ENCODE measurements around the gene ADAMTSL5.
"Not testable (repeated sequence)": the region's sequence is repeated elsewhere in the genome, so short reads cannot be mapped to it uniquely, and the experiment has no call there.

The ADAMTSL5 gene

DNA sequence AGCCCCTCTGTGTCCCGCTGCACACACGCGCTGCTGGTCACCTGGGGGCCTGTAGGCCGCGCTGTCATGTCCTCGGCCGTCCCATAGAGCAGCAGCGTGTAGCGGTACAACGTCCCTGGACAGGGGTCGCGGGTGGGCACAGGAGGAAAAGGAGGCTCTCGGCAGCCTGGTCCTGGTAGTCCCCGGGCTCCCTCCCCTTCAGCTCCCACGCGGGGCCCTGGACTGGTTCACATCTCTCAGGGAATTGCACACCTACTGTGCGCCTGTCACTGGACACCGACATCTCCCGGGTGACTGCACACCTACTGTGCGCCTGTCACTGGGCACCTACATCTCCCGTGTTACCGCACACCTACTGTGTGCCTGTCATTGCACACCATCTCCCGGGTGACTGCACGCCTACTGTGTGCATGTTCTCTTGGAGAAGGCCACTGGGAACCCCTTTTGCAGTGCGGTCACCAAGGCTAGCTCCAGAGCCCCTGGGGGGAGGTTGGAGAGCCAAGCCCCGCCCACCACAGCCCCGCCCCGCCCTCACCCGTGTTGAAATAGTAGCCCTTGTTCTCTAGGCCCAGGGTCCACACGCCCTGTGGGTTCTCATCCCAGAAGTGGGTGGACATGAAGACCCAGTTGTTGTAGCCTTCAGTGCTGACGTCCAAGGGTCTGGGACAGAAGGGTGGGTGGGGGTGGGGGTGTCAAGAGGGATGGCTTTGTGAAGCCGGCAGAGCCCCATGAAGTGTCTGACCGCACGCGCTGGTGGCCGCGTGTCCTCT lies 30.3 kb downstream of the ADAMTSL5 start:
- ChIA-PET CTCF (no interaction called here), POLR2A (ENCODE audit: low non-redundant PET) (no interaction called here)
- DNase-seq (ENCODE audit: low spot score), result no peak
- H3K27ac ChIP-seq, result no peak overlapping the region
- TF ChIP-seq, protein P1, sequence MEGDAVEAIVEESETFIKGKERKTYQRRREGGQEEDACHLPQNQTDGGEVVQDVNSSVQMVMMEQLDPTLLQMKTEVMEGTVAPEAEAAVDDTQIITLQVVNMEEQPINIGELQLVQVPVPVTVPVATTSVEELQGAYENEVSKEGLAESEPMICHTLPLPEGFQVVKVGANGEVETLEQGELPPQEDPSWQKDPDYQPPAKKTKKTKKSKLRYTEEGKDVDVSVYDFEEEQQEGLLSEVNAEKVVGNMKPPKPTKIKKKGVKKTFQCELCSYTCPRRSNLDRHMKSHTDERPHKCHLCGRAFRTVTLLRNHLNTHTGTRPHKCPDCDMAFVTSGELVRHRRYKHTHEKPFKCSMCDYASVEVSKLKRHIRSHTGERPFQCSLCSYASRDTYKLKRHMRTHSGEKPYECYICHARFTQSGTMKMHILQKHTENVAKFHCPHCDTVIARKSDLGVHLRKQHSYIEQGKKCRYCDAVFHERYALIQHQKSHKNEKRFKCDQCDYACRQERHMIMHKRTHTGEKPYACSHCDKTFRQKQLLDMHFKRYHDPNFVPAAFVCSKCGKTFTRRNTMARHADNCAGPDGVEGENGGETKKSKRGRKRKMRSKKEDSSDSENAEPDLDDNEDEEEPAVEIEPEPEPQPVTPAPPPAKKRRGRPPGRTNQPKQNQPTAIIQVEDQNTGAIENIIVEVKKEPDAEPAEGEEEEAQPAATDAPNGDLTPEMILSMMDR (conservative IDR thresholded peaks at IDR 0.05; ENCODE audit: low read depth), result no peak

DNA sequence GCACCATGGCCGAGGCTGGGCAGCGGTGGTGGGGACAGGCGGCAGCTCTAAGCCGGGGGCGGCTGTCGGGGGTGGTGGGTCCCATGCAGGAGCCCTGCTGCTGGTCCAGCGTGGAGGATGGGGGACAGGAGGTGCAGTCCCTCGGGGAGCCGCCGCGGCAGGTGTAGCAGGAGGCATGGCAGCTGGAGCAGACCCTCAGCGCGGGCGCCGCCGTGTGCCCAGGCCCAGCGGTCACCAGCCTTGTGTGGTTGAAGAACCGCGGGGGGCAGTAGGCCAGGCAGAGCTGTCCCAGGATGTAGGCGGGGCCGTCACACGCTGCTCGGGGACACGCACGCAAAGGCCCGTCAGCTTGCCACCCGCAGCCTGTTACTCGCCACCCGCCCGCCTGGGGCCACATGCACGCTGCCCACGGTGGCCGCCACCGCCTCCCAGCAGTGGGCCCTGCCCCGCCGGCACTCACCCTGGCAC lies 30.9 kb downstream of the ADAMTSL5 start:
- CTCF ChIA-PET, result no interaction called here
- DNase-seq (ENCODE audit: low spot score), result no peak
- TF ChIP-seq, protein P1 (conservative IDR thresholded peaks at IDR 0.05; ENCODE audit: low read depth), result no peak

DNA sequence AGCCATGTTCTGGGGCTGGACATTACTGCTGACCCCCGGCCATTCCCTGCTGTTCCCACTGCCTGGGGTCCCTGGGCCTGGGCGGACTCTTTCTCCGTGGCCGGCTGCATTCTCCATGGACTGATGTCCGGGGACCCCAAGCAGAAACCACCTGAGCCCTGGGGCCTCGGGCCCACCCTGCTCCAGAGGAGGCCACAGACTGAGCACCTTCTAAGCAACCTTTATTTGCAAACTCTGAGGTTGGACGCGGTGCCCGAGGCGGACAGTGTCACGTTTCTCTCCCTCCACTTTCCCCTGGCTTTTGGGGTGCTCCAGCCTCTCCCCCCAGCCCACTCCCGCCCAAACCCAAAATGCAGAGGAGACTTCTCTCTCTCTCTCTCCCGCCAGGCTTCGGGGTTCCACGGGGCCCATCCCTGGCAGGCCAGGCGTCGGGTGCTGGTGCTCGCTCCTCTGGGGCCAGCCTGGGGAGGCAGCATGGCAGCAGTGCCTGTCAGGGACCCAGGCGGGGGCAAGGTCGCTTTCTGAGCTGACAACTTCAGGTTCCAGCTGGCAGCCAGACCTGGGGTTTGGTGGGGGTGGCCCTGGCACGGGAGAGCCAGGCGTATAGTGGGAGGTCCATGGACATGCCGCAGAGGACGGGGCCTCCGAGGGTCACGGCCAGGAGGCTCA lies 31.5 kb downstream of the ADAMTSL5 start:
- TF ChIP-seq, protein P1 (conservative IDR thresholded peaks at IDR 0.05; ENCODE audit: low read depth), result no peak
- ChIA-PET CTCF (interaction anchor here (0.6 kb wide), 1 partner anchor 33 kb away, joined by 6 read pairs; no protein-coding TSS in a partner anchor), POLR2A (ENCODE audit: low non-redundant PET) (no interaction called here)
- DNase-seq (ENCODE audit: low spot score), result no peak
- peak overlapping the region; percentile 79; the same call in 1 of the 2 replicates for H3K27ac ChIP-seq

More for the DNA sequence above, 30.9 kb downstream of the ADAMTSL5 start:
- no peak overlapping the region; the same call in 1 of the 2 replicates for H3K27ac ChIP-seq
- POLR2A ChIA-PET (ENCODE audit: low non-redundant PET), result no interaction called here

DNA sequence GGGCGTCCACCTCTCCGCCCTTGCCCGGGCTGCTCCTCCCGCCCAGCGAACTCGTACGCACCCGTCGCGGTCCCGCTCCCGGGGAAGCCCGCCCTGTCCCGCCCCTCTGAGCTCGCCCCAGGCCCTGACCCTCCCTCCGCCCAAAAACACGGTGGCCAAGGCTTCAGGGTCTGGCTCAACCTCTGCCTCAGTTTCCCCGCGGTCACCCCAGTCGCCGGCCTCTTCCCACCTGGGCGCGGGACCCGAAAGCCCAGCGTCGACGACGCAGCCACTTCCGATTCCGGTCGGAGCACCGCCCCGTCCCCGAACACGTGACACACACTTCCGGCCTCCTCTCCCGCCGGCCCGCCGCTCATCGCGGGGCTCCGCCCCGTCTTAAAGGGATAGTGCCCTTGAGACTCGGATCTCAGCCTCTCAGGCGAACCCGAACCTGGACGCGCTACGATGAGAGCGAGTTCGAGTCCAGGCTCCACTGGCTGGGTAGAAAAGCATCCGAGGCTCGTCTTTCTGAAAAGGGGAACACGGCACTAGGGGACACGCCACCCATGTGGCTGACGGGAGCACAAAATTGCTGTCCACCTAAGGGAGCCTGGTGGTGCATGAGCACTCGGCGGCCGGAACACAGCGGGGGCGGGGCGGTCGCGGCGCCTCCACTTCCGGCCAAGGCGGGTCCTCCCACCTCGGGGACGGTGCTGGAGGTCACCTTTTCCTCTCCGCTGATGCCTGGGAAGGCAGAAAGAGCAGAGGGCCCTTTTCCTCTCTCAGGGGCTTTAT lies 33.7 kb downstream of the ADAMTSL5 start, which contains the start of gene C19orf25:
TSS of gene C19orf25 (minus strand) at position 282 of the 774 bp plus-strand sequence. CDS start 312 bp downstream, outside the sequence.
- H3K27ac ChIP-seq, result peak within 1 kb of the TSS; percentile 79
- ChIA-PET POLR2A (ENCODE audit: low non-redundant PET) (no interaction called here), CTCF (interaction anchor here (0.7 kb wide), 1 partner anchor 27 kb away, joined by 3 read pairs; no protein-coding TSS in a partner anchor)
- peak; percentile 93 for DNase-seq (ENCODE audit: low spot score)
- TF ChIP-seq, protein P1 (conservative IDR thresholded peaks at IDR 0.05; ENCODE audit: low read depth), result no peak

DNA sequence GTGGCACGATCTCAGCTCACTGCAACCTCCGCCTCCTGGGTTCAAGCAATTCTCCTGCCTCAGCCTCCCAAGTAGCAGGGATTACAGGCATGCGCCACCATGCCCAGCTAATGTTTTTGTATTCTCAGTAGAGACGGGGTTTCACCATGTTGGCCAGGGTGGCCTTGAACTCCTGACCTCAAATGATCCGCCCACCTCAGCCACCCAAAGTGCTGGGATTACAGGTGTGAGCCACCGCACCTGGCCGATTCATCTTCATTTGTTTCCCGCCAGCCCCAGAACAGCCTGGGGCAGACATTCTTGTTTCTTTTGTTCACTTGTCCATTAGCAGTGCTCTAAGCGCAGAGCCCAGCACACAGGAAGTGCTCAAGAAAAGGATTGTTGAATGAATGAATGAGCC lies 35.8 kb downstream of the ADAMTSL5 start:
- peak overlapping the region; percentile 79; the same call in 1 of the 2 replicates for H3K27ac ChIP-seq
- CTCF ChIA-PET; POLR2A ChIA-PET (ENCODE audit: low non-redundant PET); DNase-seq (ENCODE audit: low spot score): not testable (repeated sequence)

DNA sequence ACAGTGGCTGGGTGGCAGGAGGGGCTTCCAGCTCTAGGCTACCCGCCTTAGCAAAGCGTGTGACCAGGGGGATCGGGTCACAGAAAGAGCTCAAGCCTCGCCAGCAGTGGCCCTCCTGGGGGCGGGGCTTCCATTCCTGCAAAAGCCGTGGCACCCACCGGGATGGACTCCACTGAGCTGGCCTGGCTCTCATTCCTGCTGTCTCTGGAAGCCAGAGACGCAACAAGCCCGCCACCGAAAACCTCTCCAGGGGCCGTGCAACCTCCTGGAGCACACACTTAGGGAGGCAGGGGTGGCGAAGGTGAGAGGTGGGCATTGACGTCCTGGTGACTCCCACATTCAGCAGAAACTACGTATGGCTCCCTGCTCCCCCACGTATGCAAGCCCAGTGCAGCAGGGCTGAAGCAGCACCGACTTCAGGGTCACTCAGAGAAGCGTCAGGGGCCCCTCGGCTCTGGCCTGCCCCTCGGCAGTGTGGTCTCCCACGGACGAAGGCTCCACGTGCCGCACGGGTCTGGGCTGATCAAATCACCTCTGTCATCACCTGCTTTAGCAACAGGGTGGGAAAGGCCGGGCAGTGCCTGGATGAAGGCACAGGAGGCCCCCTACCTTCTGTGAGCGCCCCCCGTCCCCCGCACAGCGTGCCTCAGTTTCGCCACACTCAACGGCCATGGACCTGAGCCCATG lies 36.9 kb downstream of the ADAMTSL5 start:
- peak overlapping the region; percentile 79; the same call in 1 of the 2 replicates for H3K27ac ChIP-seq
- no peak for DNase-seq (ENCODE audit: low spot score)
- CTCF ChIA-PET, result no interaction called here
- POLR2A ChIA-PET (ENCODE audit: low non-redundant PET), result no interaction called here
- TF ChIP-seq, protein P1 (conservative IDR thresholded peaks at IDR 0.05; ENCODE audit: low read depth), result no peak

All from RWPE1 (cell line).